Endothelial cell of umbilical vein (primary cell): ENCODE data around the gene CHD9NB. TPM values are rescaled to one million over a fixed set of nuclear protein-coding genes. Genes with fewer than 3 reads are reported as not detected.

Experiments
- BruUV-seq: library from RNA; stranded (reverse); fragments of 400-500 nt; replicated peaks from 2 replicates; lab custom pipeline; 2021; lab: Mats Ljungman, UMichigan
- CTCF ChIA-PET: fragments of 300-600, 350-600 bp; sonication (Branson Sonifier 250); formaldehyde crosslinking; loops from one replicate; lab custom pipeline; 2021; ENCODE audit warnings: antibody characterized with exemption, inconsistent platforms; lab: Charles Lee
- POLR2A ChIA-PET: fragments of 300-600, 350-600 bp; sonication (Branson Sonifier 250); formaldehyde crosslinking; loops from one replicate; lab custom pipeline; 2021; ENCODE audit warnings: antibody characterized with exemption, inconsistent platforms; lab: Charles Lee
- DNase-seq: peaks from one replicate; pipeline ENCODE4 v3.0.0-alpha.2; 2011; ENCODE audit warnings: low read depth, low spot score
- FAIRE-seq: peaks from 2 replicates; lab custom pipeline; 2011; peaks lifted over from hg19 to GRCh38; lab: Jason Lieb, UNC
- H2AFZ ChIP-seq: 2 replicates; pipeline ENCODE4 v1.6.0; 2012; ENCODE audit warnings: low read depth, low read length, control low read depth, inconsistent platforms
- H3K27ac ChIP-seq: 2 replicates; pipeline ENCODE4 v1.5.1; 2011; ENCODE audit warnings: low read depth, mild to moderate bottlenecking, control low read depth, low read length, moderate library complexity; ENCODE audit not compliant: insufficient read depth
- H3K27me3 ChIP-seq, 2 experiments: 2 replicates each; pipeline versions ENCODE4 v1.6.0 to v1.6.1; 2011; ENCODE audit warnings: low read length in 2 of 2, mixed read lengths in 1 of 2; ENCODE audit not compliant: control insufficient read depth in 2 of 2, insufficient read depth in 2 of 2
- H3K36me3 ChIP-seq, 2 experiments: 2 replicates in 1 of 2; 3 replicates in 1 of 2; pipeline ENCODE4 v1.5.1; 2011; ENCODE audit warnings: low read length in 2 of 2, mild to moderate bottlenecking in 1 of 2, moderate library complexity in 1 of 2; ENCODE audit not compliant: control insufficient read depth in 2 of 2, insufficient read depth in 2 of 2; ENCODE audit errors: extremely low read depth in 1 of 2
- H3K4me1 ChIP-seq: 3 replicates; pipeline ENCODE4 v1.5.1; 2011; ENCODE audit warnings: mild to moderate bottlenecking, low read length; ENCODE audit not compliant: control insufficient read depth, insufficient read depth; ENCODE audit errors: extremely low read depth
- H3K4me2 ChIP-seq: 2 replicates; pipeline ENCODE4 v1.6.1; 2011; ENCODE audit warnings: low read length, control low read depth, mixed read lengths; ENCODE audit not compliant: insufficient read depth
- H3K4me3 ChIP-seq, 3 experiments: fragments of 200-600 bp in 1 of 3; sonication (generic), shearing (Covaris generic) in 1 of 3; replicated peaks in 1 of 3; 2 replicates each; pipeline ENCODE4 v1.5.1; 2011 to 2016; ENCODE audit warnings: control low read depth in 3 of 3, low read length in 3 of 3, mild to moderate bottlenecking in 2 of 3, inconsistent platforms in 1 of 3, low read depth in 1 of 3, moderate library complexity in 1 of 3; ENCODE audit not compliant: insufficient read depth in 1 of 3
- H3K79me2 ChIP-seq: 2 replicates; pipeline ENCODE4 v1.6.0; 2012; ENCODE audit warnings: low read length, inconsistent platforms; ENCODE audit not compliant: control insufficient read depth, insufficient read depth
- H3K9ac ChIP-seq: replicated peaks from 2 replicates; pipeline ENCODE3; 2011; ENCODE audit warnings: low read length, control low read depth; ENCODE audit not compliant: insufficient read depth; ENCODE audit errors: extremely low read depth
- H3K9me1 ChIP-seq: replicated peaks from 3 replicates; pipeline ENCODE4 v1.6.0; 2011; ENCODE audit warnings: mild to moderate bottlenecking, low read length; ENCODE audit not compliant: control insufficient read depth, insufficient read depth; ENCODE audit errors: extremely low read depth
- H3K9me3 ChIP-seq: replicated peaks from 2 replicates; pipeline ENCODE4 v1.5.1; 2012; ENCODE audit warnings: low read length, inconsistent platforms; ENCODE audit not compliant: control insufficient read depth, insufficient read depth
- H4K20me1 ChIP-seq: replicated peaks from 2 replicates; pipeline ENCODE3; 2011; ENCODE audit warnings: mild to moderate bottlenecking, low read length; ENCODE audit not compliant: control insufficient read depth, insufficient read depth; ENCODE audit errors: extremely low read depth
- EZH2 ChIP-seq: IDR thresholded peaks from 2 replicates; pipeline ENCODE4 v1.6.1; 2012; ENCODE audit warnings: borderline replicate concordance, low read depth, mild to moderate bottlenecking, moderate library complexity, low read length, inconsistent platforms; ENCODE audit not compliant: severe bottlenecking
- FOS ChIP-seq: IDR thresholded peaks from 2 replicates; pipeline ENCODE4 v1.6.1; 2011; ENCODE audit warnings: mild to moderate bottlenecking, low read length, moderate library complexity, borderline replicate concordance; ENCODE audit not compliant: insufficient read depth
- GATA2 ChIP-seq: IDR thresholded peaks from 2 replicates; pipeline ENCODE4 v1.7.0; 2011; ENCODE audit warnings: low read depth, mild to moderate bottlenecking, moderate library complexity, mixed read lengths, low read length; ENCODE audit not compliant: insufficient read length, insufficient read depth
- JUN ChIP-seq: IDR thresholded peaks from 2 replicates; pipeline ENCODE4 v1.6.1; 2011; ENCODE audit warnings: borderline replicate concordance, low read depth; ENCODE audit not compliant: insufficient read length, insufficient read depth
- MYC ChIP-seq: IDR thresholded peaks from one replicate; pipeline ENCODE4 v1.6.1; 2011; ENCODE audit warnings: mild to moderate bottlenecking, low read depth, low read length
- POLR2A ChIP-seq: IDR thresholded peaks from 2 replicates; pipeline ENCODE4 v1.6.1; 2012; ENCODE audit warnings: low read depth, mild to moderate bottlenecking, control low read depth, low read length
- POLR2AphosphoS5 ChIP-seq: IDR thresholded peaks from 2 replicates; pipeline ENCODE4 v1.6.1; 2012; ENCODE audit warnings: low read depth, mild to moderate bottlenecking, control low read depth, low read length, moderate library complexity; ENCODE audit not compliant: insufficient read depth
- dilution Hi-C: fragments of 300-500 bp; cut with MboI; formaldehyde crosslinking; loops from one replicate; pipeline ENCODE4 v1.15.0; 2019; ENCODE audit warnings: low sequenced_read_pairs; ENCODE audit not compliant: extremely low pct_ligation_motif_present
- intact Hi-C: fragments of 100-400 bp; cut with micrococcal nuclease; formaldehyde crosslinking; loops from one replicate; pipeline ENCODE4 v1.10.0; 2022
- polyA plus RNA-seq, 4 experiments: library from polyadenylated mRNA; depleted of rRNA in 3 of 4; stranded (reverse) in 3 of 4; unstranded in 1 of 4; fragments of >200 nt; gene quantifications; 2 replicates each; pipeline versions ENCODE4 v1.2.1 to v1.2.3, GENCODE V29; 2011 to 2012; ENCODE audit warnings: missing spikeins in 1 of 4
- total RNA-seq: library from RNA; stranded (reverse); gene quantifications from 2 replicates; pipeline ENCODE4 v1.2.3, GENCODE V29; 2021
- TF ChIP-seq, protein P1 (sequence below): IDR thresholded peaks from 2 replicates; pipeline ENCODE4 v1.6.1; 2011; ENCODE audit not compliant: insufficient read depth, insufficient read length
- TF ChIP-seq, protein P2 (sequence below), 2 donors: IDR thresholded peaks; 1 replicate in 1 of 2; 2 replicates in 1 of 2; pipeline ENCODE4 v1.5.1; 2011; ENCODE audit warnings: low read length in 2 of 2, mild to moderate bottlenecking in 2 of 2, moderate library complexity in 2 of 2, control low read depth in 1 of 2, inconsistent platforms in 1 of 2, low read depth in 1 of 2; ENCODE audit not compliant: insufficient read depth in 1 of 2; ENCODE audit errors: extremely low read depth in 1 of 2

The CHD9NB gene
- total and polyA plus RNA-seq, 2 donors (not counting 3 experiments of a cell fraction or from before 2014, with no cell fraction given): 0.44 to 0.66 TPM

DNA sequence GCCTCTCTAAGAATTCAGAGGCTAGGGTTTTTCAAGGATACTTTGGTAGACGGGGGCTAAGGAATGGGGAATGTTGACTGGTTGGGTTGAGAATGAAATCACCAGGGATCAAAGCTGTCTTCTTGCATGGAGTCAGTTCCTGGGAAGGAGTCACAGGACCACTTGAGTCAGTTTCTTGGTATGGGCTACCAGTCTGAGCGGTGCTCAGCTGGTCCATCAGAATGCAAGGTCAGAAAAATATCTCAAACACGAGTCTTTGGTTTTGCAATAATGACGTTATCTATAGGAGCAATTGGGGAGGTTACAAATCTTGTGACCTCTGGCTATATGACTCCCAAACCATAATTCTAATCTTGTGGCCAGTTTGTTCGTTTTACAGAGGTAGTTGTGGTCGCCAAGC is 18.4 kb downstream of the CHD9NB start:
- peaks cover 0 to 2% of the 10 kb centered on the region in 2 experiments for H3K27me3 ChIP-seq
- no peaks in the 10 kb centered on the region for H3K9me1 ChIP-seq
- TF ChIP-seq EZH2 (no peak), MYC (no peak), POLR2AphosphoS5 (no peak), GATA2 (no peak), JUN (no peak), FOS (no peak), POLR2A (no peak)
- TF ChIP-seq, protein P1, sequence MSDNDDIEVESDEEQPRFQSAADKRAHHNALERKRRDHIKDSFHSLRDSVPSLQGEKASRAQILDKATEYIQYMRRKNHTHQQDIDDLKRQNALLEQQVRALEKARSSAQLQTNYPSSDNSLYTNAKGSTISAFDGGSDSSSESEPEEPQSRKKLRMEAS: no peak
- TF ChIP-seq, protein P2, sequence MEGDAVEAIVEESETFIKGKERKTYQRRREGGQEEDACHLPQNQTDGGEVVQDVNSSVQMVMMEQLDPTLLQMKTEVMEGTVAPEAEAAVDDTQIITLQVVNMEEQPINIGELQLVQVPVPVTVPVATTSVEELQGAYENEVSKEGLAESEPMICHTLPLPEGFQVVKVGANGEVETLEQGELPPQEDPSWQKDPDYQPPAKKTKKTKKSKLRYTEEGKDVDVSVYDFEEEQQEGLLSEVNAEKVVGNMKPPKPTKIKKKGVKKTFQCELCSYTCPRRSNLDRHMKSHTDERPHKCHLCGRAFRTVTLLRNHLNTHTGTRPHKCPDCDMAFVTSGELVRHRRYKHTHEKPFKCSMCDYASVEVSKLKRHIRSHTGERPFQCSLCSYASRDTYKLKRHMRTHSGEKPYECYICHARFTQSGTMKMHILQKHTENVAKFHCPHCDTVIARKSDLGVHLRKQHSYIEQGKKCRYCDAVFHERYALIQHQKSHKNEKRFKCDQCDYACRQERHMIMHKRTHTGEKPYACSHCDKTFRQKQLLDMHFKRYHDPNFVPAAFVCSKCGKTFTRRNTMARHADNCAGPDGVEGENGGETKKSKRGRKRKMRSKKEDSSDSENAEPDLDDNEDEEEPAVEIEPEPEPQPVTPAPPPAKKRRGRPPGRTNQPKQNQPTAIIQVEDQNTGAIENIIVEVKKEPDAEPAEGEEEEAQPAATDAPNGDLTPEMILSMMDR (IDR thresholded peaks at IDR 0.05; ENCODE audit: extremely low read depth in 1 of 2, insufficient read depth in 1 of 2, low read depth in 1 of 2, low read length in 2 of 2): no peak
- DNase-seq (no peak), FAIRE-seq (no peak)
- no peaks in the 10 kb centered on the region for H3K4me1 ChIP-seq
- no peak overlapping the region for H2AFZ ChIP-seq
- dilution Hi-C loops: no loop called here
- H3K4me2 ChIP-seq: no peak overlapping the region
- BruUV-seq: no TSS peak
- no peaks in the 10 kb centered on the region for H3K36me3 ChIP-seq
- H3K79me2 ChIP-seq: no peaks in the 10 kb centered on the region
- CTCF ChIA-PET: no interaction called here
- intact Hi-C loops: no loop called here
- POLR2A ChIA-PET: no interaction called here
- H3K9ac ChIP-seq: no peak overlapping the region
- H3K27ac ChIP-seq: no peak overlapping the region
- H3K9me3 ChIP-seq: no peaks in the 10 kb centered on the region
- H4K20me1 ChIP-seq: no peaks in the 10 kb centered on the region
- no peak overlapping the region for H3K4me3 ChIP-seq
